GM19099 (cell line): Measurements from ENCODE around the gene PACRG.

Experiments used
- POLR2A ChIP-seq: IDR thresholded peaks from 3 replicates; pipeline ENCODE4 v1.6.1; 2011; ENCODE audit warnings: low read depth; ENCODE audit not compliant: insufficient read length; ENCODE audit errors: extremely low read depth

PACRG gene

DNA sequence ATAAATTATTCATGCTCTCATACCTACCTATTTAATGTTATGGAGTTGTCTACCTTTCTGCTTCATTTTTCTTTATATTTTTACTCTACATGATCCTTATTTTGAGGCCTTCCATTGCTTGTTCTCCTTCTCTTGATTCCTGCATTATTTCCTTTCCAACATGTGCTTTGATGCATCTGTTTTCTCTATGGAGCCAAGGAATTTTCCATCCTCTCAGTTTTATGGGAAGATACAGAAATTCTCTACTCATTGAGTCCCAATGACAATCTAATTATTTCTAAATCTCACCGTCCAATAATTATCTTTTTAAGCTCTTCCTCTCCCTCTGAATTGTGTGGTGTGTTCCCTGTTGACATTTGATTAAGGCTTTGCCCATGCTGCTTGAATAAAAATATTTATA, 136.0 kb downstream of the PACRG start:
- TF ChIP-seq POLR2A: no peak

DNA sequence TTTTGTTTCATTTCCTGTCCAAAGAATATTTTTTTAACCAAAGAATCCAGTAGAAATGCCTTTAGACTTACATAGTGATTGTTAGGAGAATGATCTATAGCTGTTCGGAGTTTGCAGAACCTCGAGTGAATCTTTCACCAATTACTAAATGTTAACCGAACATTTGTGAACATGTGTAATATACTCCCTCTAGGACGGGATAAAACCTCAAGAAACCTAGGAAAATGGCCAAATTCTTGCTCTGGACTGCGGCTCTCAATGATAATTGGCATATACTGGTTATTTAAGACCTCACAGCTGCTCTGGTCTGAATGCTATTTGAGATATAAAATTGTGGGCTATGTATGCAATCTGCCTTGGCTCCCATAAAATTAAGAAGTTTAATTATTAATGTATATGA, 137.1 kb downstream of the PACRG start:
- TF ChIP-seq POLR2A: no peak

DNA sequence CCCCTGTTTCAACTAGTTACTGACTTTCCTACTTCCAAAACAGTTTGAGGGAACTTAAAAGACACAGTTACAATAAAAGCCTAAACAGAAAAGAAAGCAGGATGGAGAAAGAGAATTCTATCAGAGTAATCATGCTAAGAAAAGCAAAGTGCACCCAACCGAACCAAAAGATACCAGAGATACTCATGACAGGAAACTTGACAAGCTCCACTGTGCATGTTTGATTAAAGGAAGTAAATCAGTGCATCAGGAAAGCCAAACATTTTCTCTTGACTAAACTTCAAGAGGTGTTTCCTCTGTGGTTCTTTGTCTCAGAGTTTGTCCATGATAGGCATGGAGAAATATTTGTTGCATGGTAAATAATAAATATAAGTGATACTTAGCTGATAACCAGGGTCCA, 138.9 kb downstream of the PACRG start:
- no peak for TF ChIP-seq POLR2A

DNA sequence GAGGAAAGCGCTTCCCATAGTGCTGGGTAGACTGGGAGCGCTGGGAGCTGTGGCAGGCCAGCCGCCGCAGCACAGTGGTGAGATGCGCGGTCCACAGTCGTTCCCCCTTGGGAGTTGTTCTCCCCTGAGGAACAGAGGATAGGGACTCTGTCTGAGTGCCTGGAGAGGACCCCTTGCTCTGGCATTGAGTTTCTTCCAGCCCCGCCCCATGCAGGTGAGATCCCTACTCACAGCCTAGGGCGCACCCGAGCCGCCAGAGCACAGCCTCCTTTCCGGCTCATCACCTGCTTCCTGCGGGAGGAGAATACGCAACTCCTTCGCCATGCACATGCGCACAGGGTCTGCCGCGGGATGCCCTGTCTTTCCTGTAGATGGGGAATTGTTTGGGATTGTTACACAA, 140.6 kb downstream of the PACRG start:
- TF ChIP-seq POLR2A: no peak

DNA sequence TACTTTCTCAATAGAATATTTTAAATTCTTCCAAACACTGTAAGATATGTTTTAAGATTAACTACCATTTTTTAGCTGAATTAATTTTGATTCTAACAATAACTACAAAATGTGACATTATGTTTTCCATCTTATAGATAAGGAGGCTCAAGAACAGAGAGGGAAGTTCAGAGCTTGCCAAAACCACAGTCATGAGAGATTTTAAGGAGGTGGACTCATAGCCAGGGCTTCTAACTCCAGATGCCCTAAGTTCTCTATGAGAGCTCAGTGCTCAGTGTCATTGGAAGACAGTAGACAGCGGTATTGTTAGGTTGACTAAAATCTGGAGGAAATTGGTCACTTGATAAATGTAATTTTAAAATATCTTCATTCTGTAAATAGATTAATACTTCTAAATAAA, 144.2 kb downstream of the PACRG start:
- no peak for TF ChIP-seq POLR2A

DNA sequence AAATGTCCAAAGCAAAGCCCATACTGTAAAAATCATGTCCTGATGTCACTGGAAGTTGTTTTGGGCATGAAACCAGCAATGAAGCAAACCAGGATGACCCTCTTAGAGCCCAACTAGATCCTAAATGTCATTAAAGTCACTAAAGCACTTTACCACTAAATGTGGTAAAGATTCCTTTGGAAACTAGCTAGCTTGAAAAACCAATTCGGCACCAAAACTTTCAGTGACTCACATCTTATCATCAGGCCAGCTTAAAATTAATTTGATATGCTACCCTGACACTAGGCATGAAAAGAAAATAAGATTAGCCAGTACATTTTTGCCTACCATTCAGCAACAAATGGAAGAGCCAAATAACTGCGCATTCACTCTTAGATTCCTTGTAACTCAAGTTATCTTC, 145.8 kb downstream of the PACRG start:
- no peak for TF ChIP-seq POLR2A

DNA sequence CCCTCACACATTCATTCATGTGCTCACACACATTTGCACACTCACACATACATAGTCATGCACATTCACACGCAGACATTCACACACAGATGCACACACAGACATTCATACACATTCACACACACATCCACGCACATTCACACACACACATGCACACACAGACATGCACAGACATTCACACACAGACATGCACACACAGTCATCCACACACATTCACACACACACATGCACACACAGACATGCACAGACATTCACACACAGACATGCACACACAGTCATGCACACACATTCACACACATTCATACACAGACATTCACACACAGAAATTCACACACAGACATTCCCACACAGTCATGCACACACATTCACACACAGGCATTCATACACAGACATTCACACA, 147.3 kb downstream of the PACRG start:
- no peak for TF ChIP-seq POLR2A

DNA sequence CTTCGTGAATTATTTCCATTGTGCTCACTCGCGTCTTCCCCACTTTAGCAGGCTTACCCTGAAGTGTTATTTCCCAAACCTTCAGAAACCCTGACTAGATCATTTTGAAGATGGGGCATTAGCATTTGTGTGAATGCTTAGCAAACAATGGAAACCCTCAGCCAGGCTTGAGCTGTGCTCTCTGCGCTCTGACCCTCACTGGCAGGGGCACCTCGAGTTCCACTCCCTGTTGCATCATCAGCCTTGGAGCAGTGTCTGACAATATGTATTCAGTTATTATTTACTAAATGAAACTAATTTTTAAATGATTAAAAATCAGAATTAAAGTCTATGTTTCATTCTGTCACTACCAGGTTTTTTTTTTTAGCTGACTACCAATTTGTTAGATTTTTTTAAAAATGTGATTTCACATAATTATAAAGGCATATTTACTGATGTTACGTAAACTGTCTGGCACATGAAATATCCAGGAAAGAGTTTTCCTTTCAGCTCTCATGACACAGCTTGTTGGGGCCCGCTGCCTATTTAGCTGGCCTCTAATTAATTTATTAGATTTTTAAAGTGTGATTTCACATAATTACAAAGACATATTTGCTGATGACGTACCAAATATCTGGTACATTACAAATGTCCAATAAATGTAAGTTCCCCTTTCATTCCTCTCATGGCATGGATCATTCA, 155.2 kb downstream of the PACRG start:
- no peak for TF ChIP-seq POLR2A

DNA sequence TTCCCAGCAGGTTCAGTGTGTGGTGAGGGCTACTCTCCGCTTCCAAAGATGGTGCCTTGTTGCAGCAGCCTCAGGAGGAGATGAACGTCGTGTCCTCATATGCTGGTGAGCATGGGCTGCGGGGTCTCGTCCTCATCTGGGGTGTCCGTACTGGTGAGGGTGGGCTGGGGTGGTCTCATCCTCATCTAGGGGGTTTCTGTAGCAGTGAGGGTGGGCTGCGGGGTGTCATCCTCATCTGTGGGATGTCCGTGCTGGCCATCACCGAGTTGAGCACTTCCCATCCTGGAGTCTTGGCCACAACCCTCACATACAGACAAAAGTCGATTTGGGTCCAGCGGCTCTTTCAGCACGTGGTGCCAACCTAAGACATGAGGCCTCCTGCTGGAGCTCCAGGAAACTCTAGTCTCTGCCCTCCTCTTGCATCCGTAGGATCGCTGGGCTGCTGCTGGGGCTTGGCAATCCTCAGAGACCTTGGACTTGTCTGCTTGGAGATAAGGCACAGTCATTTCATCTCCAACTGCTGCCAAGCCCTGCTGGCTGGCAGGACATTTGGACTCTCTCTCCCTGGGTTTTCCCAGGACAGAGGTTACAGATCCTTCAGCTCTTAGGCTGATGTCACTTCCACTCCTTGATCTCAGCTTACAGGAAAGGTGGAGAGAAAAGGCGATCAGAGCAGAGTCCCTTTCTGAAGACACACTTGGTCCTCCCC, 160.4 kb downstream of the PACRG start:
- TF ChIP-seq POLR2A: no peak

DNA sequence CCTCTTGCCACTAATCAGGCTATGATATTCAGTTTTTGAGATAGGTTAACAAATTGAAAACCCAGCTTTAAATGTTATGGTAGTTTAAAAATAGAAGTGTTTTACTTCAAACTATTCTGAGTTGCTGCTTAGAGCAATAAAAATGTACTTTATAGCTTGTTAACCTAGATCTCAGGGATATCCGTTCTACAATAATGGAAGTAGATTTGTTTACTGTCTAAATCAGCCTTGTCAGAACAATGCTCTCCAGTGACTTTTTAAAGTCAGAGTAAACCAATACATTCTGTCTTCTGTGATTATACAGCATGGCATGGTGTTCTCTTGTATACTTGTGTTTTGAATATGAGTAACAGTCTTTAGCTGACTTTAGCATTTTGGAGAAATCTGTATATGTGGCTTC, 161.5 kb downstream of the PACRG start:
- TF ChIP-seq POLR2A: no peak

DNA sequence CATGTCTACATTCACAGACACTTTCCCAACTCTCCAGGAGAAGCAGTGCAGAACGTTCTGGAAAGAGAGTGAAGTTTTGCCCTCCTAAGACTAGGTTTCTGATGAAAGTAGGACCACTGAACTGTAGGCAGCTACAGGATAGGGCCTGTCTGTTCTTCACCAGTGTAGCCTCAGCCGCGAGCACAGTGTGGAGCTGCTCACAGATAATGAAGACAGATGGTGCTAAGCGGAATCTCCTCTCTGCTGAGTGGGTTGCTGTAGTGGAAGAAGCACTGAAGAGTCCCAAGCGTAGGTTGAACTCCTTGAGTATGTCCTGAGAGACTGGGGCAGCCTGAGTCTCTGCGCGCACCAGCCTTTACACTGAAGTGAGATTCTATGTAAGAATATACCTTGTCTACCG, 170.2 kb downstream of the PACRG start:
- TF ChIP-seq POLR2A: no peak

DNA sequence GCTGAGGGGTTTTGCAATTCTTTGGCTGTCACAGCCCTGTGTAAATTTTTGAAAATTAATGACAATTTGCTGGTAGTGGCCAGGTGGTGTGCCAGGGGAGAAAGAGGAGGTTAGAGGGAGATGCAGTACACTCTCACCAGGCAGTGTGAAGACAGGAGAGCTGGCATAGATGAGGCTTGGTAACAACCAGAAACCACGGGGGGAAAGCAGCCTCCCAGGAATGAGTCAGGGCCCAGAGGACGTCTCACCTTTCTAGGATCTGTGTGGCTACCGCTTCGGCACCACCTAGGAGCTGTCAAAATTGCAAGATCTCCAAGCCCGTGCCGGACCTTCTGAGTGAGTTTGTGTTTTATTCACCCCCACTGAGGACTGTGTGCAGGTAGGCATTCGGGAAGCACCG, 171.4 kb downstream of the PACRG start:
- no peak for TF ChIP-seq POLR2A

DNA sequence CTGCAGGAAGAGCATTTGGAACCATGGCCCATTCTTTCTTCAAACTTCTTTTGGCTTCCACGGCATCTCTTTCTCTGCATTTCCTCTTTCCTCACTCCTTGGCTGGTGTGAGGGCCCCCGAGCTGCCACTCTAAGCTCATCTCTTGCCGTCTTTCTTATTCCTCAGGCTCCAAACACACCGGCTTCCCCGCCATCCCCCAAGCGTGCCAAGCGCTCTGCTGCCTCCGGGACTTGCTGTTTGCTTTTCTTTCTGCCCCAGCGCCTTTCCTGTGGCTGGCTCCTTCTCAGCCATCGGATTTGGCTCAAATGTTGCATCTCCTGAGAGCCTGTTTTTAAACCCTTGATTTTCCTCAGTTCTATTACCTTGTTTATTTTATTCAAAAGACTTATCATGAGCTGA, 172.7 kb downstream of the PACRG start:
- TF ChIP-seq POLR2A: no peak

DNA sequence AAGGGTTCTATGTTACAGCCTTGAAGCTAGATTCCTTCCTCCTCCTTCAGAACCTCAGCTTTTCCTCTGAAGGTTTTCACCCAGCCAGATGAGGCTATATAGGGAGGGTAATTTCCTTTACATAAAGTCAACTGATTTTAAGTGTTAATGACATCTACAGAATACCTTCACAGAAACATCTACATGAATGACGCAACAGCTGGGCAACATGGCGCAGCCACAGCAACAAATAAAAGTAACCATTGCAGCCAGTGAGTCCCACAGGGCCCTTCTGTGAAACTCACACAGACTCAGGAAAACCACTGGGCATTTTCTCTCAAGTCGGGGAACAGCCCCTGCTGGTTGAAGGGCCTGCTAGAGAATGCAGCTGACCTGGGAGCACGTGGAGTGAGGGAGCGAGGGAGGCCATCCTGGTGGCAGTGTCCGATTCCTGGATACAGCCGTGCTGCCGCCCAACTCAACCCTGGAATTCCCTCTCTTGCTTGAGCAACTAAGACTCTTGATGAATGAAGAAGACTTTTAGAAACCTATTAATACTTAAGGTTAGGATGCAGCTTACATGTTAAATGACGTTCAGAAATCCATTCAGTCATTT, 176.4 kb downstream of the PACRG start:
- no peak for TF ChIP-seq POLR2A

DNA sequence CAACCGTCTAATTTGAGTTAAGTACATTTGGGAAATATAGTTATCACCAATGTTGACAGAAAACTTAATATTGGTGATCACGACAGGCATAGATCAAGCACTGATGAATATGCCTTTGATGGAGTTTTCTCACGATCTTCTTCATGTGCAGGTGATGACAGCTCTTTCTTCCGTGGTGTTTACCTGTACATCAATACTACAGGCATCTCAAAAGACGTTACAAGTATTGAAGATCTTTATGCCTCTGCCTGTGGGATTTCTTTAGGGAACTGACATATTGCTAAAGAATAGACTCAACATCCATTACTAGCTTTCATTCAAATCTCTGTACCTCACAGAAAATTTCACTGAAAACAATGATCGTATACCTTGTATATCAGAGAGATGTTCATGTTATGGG, 178.7 kb downstream of the PACRG start:
- TF ChIP-seq POLR2A: no peak

DNA sequence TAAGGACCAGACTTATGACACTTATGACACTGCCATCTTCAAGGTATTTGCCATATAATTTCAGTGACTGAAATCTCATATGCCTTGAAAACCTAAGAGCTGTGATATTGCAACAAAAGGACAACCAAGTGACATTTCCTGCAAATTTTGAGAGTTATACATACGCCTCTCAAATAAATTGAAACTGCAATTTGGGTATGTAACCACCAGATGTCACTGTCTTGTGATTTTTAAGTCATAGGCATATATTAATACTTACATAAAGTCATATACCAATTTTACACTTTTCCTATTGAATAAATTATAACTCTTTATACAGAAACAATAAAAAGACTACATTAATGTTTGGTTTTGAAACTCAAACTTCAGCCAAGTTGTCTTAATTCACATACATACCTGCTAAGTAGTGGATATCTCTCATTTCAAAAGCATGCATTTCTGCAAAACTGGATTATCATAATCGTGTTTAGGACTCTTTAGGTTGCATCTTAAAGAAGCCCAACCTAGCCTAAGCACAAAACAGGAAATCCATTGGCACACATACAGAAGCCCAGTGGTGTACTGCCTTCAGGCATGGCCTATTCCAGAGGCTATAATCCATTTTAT, 180.2 kb downstream of the PACRG start:
- no peak for TF ChIP-seq POLR2A
